Neutrophil (primary cell): ENCODE measurements around the gene PCNT.

ENCODE experiments used
- H3K27ac ChIP-seq: fragments of 200-600 bp; sonication (generic); 2 replicates; pipeline ENCODE4 v1.5.1; 2016; ENCODE audit warnings: mild to moderate bottlenecking, moderate library complexity
- H3K27me3 ChIP-seq: fragments of 200-600 bp; sonication (generic); 2 replicates; pipeline ENCODE4 v1.6.0; 2016; ENCODE audit warnings: mild to moderate bottlenecking
- H3K36me3 ChIP-seq: fragments of 200-600 bp; sonication (generic); 2 replicates; pipeline ENCODE4 v1.5.1; 2017
- H3K4me1 ChIP-seq, 2 experiments: fragments of 200-600 bp in 1 of 2; sonication (generic) in 1 of 2; 1 replicate in 1 of 2; 2 replicates in 1 of 2; pipeline versions ENCODE4 v1.5.1 to v1.6.1; 2013 to 2016; ENCODE audit warnings: low read depth in 1 of 2, low read length in 1 of 2, mild to moderate bottlenecking in 1 of 2, moderate library complexity in 1 of 2; ENCODE audit not compliant: control insufficient read depth in 1 of 2, insufficient read depth in 1 of 2
- H3K4me3 ChIP-seq, 2 experiments: fragments of 200-600 bp in 1 of 2; sonication (generic) in 1 of 2; 1 replicate in 1 of 2; 2 replicates in 1 of 2; pipeline ENCODE4 v1.5.1; 2013 to 2016; ENCODE audit warnings: low read depth in 1 of 2, low read length in 1 of 2, mild to moderate bottlenecking in 1 of 2, moderate library complexity in 1 of 2
- H3K9me3 ChIP-seq: fragments of 200-600 bp; sonication (generic); 2 replicates; pipeline ENCODE4 v1.5.1; 2016
- CTCF ChIP-seq: fragments of 200-600 bp; sonication (generic); IDR thresholded peaks from 2 replicates; pipeline ENCODE4 v1.5.1; 2016; ENCODE audit warnings: antibody characterized with exemption

Gene PCNT

GRCh38 chr21:46465651-46466050, 141.7 kb downstream of the PCNT start:
- no peaks in the 10 kb centered on the region for H3K27me3 ChIP-seq
- no peaks in the 10 kb centered on the region for H3K9me3 ChIP-seq
- peaks cover 17% of the 10 kb centered on the region for H3K36me3 ChIP-seq
- no peak for TF ChIP-seq CTCF
- H3K27ac ChIP-seq: peak overlapping the region; percentile 73
- H3K4me1 ChIP-seq: peaks cover 22 to 27% of the 10 kb centered on the region in 2 experiments
- H3K4me3 ChIP-seq: no peak overlapping the region

GRCh38 chr21:46468108-46468774, 144.3 kb downstream of the PCNT start:
- Histone ChIP-seq H3K9me3 (no peaks in the 10 kb centered on the region), H3K27me3 (no peaks in the 10 kb centered on the region), H3K4me3 (no peak overlapping the region), H3K27ac (no peak overlapping the region), H3K4me1 (peaks cover 42 to 47% of the 10 kb centered on the region in 2 experiments), H3K36me3 (peaks cover 9% of the 10 kb centered on the region)
- TF ChIP-seq CTCF: no peak

- H3K36me3 ChIP-seq: peaks cover 8% of the 10 kb centered on the region
- no peak overlapping the region for H3K4me3 ChIP-seq
- no peaks in the 10 kb centered on the region for H3K27me3 ChIP-seq
- no peaks in the 10 kb centered on the region for H3K9me3 ChIP-seq
- H3K27ac ChIP-seq: no peak overlapping the region
- no peak for TF ChIP-seq CTCF
- H3K4me1 ChIP-seq: peaks cover 51% of the 10 kb centered on the region in 2 experiments
Measured at GRCh38 chr21:46469275-46469674, 145.3 kb downstream of the PCNT start.

- H3K9me3 ChIP-seq: no peaks in the 10 kb centered on the region
- H3K27ac ChIP-seq: peak overlapping the region; percentile 90
- no peak overlapping the region for H3K4me3 ChIP-seq
- H3K27me3 ChIP-seq: no peaks in the 10 kb centered on the region
- no peak for TF ChIP-seq CTCF
- peaks cover 8% of the 10 kb centered on the region for H3K36me3 ChIP-seq
- peaks cover 45 to 48% of the 10 kb centered on the region in 2 experiments for H3K4me1 ChIP-seq
Measured at GRCh38 chr21:46471514-46471913, 147.6 kb downstream of the PCNT start.

- H3K4me1 ChIP-seq: peaks cover 43 to 47% of the 10 kb centered on the region in 2 experiments
- peaks cover 13% of the 10 kb centered on the region for H3K36me3 ChIP-seq
- no peaks in the 10 kb centered on the region for H3K9me3 ChIP-seq
- peak overlapping the region; percentile 12 to 40 for H3K4me3 ChIP-seq
- no peak for TF ChIP-seq CTCF
- H3K27me3 ChIP-seq: no peaks in the 10 kb centered on the region
- peak overlapping the region; percentile 90 for H3K27ac ChIP-seq
Measured at GRCh38 chr21:46472246-46472645, 148.3 kb downstream of the PCNT start.
